HG03280 (cell line): ENCODE measurements around the gene IGFBP7.
"Not testable (repeated sequence)": the region's sequence is repeated elsewhere in the genome, so short reads cannot be mapped to it uniquely, and the experiment has no call there.

ENCODE experiments used
- ATAC-seq: cut with Tn5 transposase; IDR thresholded peaks from one replicate; pipeline ENCODE4 v1.9.1; 2021; ENCODE audit warnings: mild to moderate bottlenecking, moderate library complexity; ENCODE audit not compliant: unreplicated experiment

The IGFBP7 gene

GRCh38 chr4:57075367-57075766 lies 34.8 kb downstream of the IGFBP7 start:
- ATAC-seq: no peak

DNA sequence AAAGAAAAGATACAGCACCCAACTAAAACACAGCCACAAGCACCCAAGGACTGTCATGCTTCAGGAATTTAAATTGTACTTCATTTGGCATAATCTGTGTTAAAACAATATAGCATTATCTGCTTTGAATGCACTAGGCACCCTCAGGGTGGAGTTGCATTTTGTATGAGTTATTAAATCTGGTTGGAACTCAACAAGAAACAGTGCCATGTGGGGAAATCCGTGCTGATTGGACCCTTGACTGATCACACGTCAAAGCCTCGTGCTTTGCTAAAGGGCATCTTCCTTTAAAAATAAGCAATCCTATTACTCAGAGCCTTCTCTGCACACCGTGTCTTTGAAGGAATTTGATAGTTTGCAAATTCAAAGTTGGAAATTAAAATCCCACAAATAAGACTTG lies 35.4 kb downstream of the IGFBP7 start:
- ATAC-seq: no peak

- ATAC-seq: no peak
Measured at GRCh38 chr4:57073559-57073958, 36.6 kb downstream of the IGFBP7 start.

- ATAC-seq: no peak
Measured at GRCh38 chr4:57071326-57071725, 38.9 kb downstream of the IGFBP7 start.

- ATAC-seq: no peak
Measured at GRCh38 chr4:57070461-57070860, 39.7 kb downstream of the IGFBP7 start.

GRCh38 chr4:57068237-57068981 lies 41.8 kb downstream of the IGFBP7 start:
- ATAC-seq: no peak

- no peak for ATAC-seq
Measured at GRCh38 chr4:57065730-57066482, 44.3 kb downstream of the IGFBP7 start.

DNA sequence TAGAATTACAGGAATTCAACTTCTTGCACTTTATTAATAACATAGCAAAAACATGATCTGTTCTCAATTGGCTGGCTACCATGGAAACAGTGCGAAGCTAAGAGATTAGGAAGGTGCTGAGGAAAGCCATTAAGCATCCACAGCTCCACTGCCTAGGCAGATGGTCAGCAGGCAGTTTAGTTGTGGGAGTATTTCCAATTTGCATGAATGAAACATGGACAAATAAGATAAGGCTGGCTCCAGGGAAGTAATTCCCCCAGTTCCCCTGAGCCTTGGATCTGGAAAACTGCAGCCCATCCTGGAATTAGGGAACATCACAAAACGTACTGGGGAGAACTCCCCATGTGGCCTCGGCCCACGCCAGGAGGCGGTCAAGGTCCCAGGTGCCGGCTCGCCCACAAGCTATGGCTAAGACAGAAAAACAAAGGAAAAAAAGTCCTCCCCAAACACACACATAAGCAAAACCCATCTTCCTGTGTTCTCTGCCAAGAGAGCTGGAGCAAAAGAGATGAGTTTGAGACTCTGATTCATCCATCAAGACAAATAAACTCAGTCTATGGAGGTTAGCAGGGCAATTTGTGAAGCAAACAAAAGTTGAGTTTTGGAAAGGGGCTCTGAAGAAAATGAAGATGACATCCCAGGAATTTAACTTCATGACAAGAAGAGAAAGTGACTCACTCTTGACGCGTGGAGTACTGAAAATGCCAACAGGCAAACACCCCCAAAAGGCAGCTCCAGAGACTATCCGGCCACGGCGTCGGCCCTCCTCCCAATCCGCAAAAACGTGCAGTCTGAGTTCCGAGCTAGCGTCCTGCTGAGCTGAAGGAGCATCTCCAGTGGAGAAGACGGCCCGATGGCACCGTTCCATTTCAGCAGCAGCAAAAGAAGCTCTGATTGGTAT lies 45.1 kb downstream of the IGFBP7 start:
- ATAC-seq: no peak

DNA sequence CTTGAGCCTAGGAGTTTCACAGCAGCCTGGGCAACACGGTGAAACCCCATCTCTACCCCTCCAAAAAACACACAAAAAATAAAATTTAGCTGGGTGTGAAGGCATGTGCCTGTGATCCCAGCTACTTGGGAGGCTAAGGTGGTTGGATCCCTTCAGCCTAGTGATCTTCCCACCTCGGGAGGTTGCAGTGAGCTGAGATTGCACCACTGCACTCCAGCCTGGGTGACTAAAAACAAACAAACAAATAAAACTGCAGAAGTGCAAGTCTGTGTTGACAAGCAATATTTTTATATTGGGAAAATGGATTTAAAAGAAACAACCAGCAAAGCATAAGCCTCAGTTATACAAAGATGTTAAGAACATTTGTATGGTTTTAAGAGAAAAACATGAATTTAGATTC lies 46.1 kb downstream of the IGFBP7 start:
- ATAC-seq: no peak

GRCh38 chr4:57063518-57063917 lies 46.7 kb downstream of the IGFBP7 start:
- no peak for ATAC-seq

DNA sequence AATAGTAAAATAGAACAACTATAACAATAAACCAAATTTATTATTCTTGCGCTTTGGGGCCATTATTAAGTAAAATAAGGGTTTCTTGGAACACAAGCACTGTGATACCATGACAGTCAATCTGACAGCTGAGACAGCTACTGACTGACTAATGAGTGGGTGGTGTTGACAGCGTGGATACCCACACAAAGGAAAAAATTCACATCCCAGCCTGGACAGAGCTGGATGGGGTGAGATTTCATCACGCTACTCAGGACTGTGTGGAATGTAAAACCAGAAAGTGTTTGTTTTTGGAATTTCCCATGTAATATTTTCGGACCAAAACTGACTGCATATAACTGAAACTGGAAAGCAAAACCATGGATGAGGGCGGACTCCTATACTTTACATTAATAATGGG lies 48.8 kb downstream of the IGFBP7 start:
- ATAC-seq: no peak

DNA sequence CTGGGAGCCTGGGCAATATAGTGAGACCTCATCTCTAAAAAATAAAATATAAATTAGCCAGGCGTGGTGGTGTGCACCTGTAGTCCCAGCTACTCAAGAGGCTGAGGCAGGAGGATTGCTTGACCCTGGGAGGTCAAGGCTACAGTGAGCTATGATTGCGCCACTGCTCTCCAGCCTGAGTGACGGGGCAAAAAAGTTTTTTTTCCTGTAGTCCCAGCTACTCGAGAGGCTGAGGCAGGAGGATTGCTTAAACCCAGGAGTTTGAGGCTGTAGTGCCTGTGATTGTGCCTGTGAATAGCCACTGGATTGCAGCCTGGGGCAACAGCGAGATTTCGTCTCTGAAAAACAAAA lies 49.5 kb downstream of the IGFBP7 start:
- not testable (repeated sequence) for ATAC-seq

DNA sequence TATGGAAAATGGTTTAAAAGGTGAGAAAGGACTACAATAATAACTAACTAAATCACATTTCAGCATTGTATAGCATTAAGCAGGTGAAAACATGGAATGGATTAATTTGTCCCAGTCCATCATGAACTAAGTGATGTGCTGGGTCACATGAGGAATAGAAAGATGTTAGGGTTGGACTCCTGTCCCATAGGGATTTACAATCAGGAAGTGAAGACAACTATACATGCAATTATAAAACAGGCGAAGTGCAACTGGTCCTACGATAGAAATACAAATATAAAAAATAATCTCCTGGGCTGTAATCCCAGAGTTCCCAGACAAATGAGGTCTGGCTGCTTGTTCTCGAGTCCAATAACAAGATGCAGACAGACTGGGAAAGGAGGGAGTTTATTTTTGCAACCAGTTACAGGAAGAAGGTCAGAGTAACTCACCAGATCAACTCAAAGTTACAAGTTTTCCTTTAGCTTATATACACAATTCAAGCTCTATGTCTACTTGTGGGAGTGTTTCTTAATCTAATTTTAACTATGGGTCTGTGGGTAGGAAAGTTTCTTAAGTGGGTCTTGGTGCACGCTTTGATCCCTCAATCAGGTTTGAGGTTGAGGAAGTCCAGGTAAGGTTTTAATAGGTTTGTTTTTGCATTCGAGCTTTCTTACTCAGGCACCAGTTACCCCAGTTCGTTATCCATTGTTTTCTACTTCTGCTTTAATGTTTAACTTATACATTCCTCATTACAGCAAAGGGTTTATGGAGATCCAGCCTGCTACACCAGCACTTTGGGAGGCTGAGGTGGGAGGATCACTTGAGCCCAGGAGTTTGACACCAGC lies 50.1 kb downstream of the IGFBP7 start:
- no peak for ATAC-seq

DNA sequence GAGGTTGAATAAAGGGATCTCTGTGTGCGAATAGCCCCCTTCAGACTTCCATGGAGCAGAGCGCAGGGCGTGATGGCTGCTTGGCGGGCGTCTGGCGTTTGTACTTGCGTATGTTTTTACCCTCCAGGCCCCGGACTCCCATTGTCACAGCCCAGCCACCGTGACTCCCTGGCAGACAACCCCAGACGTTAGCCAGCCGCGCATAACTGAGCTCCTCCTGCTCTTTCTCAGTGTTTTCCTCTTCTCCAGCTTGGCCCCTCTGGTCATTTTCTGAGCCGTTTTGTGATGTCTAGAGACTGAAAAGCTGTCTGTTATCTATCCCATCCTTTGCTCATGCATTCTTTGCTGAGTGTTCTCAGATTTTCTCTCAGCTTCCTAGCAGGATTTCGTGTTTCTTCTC lies 54.3 kb downstream of the IGFBP7 start:
- ATAC-seq: no peak

DNA sequence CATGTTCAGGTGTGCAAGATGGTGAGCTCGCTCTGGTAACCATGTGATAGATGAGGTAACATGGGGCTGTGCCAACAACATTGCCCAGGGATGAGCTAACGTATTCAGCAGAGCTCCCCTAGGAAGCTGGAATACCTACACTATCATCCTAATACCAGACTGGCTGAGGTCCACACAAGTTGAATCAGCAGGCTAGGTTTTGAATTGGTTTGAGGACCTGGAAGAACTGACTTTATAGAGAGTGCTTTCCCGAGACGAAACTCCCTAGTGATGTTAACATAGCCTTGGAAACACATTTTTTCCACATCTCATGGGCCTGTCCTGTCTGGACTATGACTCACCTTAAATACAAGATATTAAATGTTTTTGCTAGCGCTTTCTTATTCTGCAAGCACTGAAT lies 56.7 kb downstream of the IGFBP7 start:
- ATAC-seq: no peak

- ATAC-seq: no peak
Measured at GRCh38 chr4:57051524-57051923, 58.7 kb downstream of the IGFBP7 start.

DNA sequence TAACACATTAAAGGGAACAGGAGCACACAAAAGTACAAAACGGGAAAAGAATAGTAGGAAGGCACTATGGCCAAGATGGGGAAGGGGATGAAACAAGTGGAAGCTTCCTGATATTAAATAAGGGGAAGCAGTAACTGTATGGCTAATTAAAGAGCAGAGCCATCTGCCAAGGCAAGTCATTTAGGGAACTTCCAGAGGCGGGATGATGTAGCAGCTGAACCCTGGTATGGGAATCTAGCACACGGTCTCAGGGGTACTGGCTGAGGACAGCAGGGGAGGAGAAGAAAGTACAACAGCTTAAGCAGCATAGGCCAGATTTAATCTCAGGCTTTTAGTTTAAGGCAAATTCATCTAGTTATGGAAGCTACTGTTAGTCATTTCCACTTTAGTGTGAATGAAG lies 59.1 kb downstream of the IGFBP7 start:
- no peak for ATAC-seq

- ATAC-seq: no peak
Measured at GRCh38 chr4:57048590-57049304, 61.4 kb downstream of the IGFBP7 start.

DNA sequence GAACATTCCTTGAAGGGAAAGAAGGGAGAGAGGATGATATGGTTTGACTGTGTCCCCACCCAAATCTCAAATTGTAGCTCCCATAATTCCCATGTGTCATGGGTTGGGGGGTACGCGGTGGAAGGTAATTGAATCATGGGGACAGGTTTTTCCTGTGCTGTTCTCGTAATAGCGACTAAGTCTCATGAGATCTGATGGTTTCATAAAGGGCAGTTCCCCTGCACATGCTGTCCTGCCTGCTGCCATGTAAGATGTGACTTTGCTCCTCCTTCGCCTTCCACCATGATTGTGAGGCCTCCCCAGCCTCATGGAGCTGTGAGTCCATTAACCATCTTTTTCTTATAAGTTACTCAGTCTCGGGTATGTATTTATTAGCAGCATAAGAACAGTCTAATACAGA lies 63.1 kb downstream of the IGFBP7 start:
- not testable (repeated sequence) for ATAC-seq

DNA sequence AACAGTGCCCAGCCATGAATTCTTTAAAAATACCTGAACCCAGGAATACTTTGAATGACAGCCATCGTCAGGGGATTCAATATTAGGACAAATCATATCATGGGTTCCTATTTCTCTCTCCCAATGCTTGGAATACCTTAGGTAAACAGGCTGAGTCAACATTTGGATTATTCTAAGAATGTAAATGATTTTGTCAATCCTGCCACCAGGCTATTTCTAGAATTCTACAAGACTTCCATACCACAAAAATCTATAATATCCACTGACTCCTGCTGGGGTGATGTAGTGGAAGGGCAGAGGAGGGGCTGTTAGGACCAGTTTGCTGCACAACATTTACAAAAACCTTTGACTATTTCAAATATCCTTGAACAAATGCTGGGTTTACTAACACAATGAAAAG lies 65.2 kb downstream of the IGFBP7 start:
- ATAC-seq: no peak
